Measurements from ENCODE around the gene SFSWAP. TPM values are rescaled to one million over a fixed set of nuclear protein-coding genes. Genes with fewer than 3 reads are reported as not detected.
"Not testable (repeated sequence)": the region's sequence is repeated elsewhere in the genome, so short reads cannot be mapped to it uniquely, and the experiment has no call there.

Gene SFSWAP
- total and polyA plus RNA-seq, 12 donors, result 14.0 to 94.0 (median 29.1) TPM

- no peak overlapping the region for H3K27ac ChIP-seq
- 73 to 89% (median 75%) methylated on average over 10 to 15 of the region's 15 CpGs for whole genome bisulfite sequencing, 4 donors
- no peaks in the 10 kb centered on the region for H3K9me3 ChIP-seq (replicated peaks in 1 of 3)
- no peak overlapping the region for H3K4me3 ChIP-seq
- no peaks in the 10 kb centered on the region for H3K27me3 ChIP-seq
- TF ChIP-seq CTCF (IDR thresholded peaks at IDR 0.05), result no peak
- TF ChIP-seq POLR2A (IDR thresholded peaks at IDR 0.05), result no peak
- DNase-seq, result no peak
- intact Hi-C loops (cut with DNase I), result no loop called here
- no peaks in the 10 kb centered on the region for H3K36me3 ChIP-seq (replicated peaks in 1 of 2)
- no peaks in the 10 kb centered on the region for H3K4me1 ChIP-seq (replicated peaks in 1 of 2)
Observed at GRCh38 chr12:131677699-131678098, 33.2 kb upstream of the SFSWAP start.

GRCh38 chr12:131678389-131679181 is 32.3 kb upstream of the SFSWAP start:
- H3K4me1 ChIP-seq (replicated peaks in 1 of 2); H3K4me3 ChIP-seq; DNase-seq; H3K36me3 ChIP-seq (replicated peaks in 1 of 2); intact Hi-C loops (cut with DNase I); H3K27ac ChIP-seq; H3K27me3 ChIP-seq; H3K9me3 ChIP-seq (replicated peaks in 1 of 3): not testable (repeated sequence)
- WGBS, 4 donors, result 73 to 87% (median 77%) methylated on average over 14 to 28 of the region's 29 CpGs

GRCh38 chr12:131679186-131679585 is 31.7 kb upstream of the SFSWAP start:
- H3K27me3 ChIP-seq; DNase-seq; H3K27ac ChIP-seq; H3K9me3 ChIP-seq (replicated peaks in 1 of 3); H3K4me1 ChIP-seq (replicated peaks in 1 of 2); intact Hi-C loops (cut with DNase I); H3K36me3 ChIP-seq (replicated peaks in 1 of 2); H3K4me3 ChIP-seq: not testable (repeated sequence)
- 63 to 76% (median 74%) methylated on average over 3 to 7 of the region's 16 CpGs; no CpG with 5 or more reads in 1 of the 4 donors for WGBS, 4 donors

GRCh38 chr12:131679816-131680215 is 31.1 kb upstream of the SFSWAP start:
- 52 to 70% methylated on average over 2 to 13 of the region's 23 CpGs; no CpG with 5 or more reads in 2 of the 4 donors for WGBS, 4 donors
- H3K27ac ChIP-seq; H3K4me3 ChIP-seq; H3K36me3 ChIP-seq (replicated peaks in 1 of 2); H3K4me1 ChIP-seq (replicated peaks in 1 of 2); H3K27me3 ChIP-seq; H3K9me3 ChIP-seq (replicated peaks in 1 of 3); DNase-seq; intact Hi-C loops (cut with DNase I): not testable (repeated sequence)

- H3K4me1 ChIP-seq (replicated peaks in 1 of 2); intact Hi-C loops (cut with DNase I); DNase-seq; H3K9me3 ChIP-seq (replicated peaks in 1 of 3); H3K4me3 ChIP-seq; H3K27me3 ChIP-seq; H3K27ac ChIP-seq; H3K36me3 ChIP-seq (replicated peaks in 1 of 2): not testable (repeated sequence)
- WGBS, 4 donors, result 61 to 71% (median 66%) methylated on average over 5 to 15 of the region's 18 CpGs
Observed at GRCh38 chr12:131680392-131681256, 30.3 kb upstream of the SFSWAP start.

GRCh38 chr12:131681257-131681620 is 29.7 kb upstream of the SFSWAP start:
- DNase-seq, result no peak
- no peaks in the 10 kb centered on the region for H3K9me3 ChIP-seq (replicated peaks in 1 of 3)
- no peaks in the 10 kb centered on the region for H3K36me3 ChIP-seq (replicated peaks in 1 of 2)
- TF ChIP-seq POLR2A (IDR thresholded peaks at IDR 0.05) (no peak), CTCF (IDR thresholded peaks at IDR 0.05) (no peak)
- no peak overlapping the region for H3K27ac ChIP-seq
- H3K27me3 ChIP-seq, result no peaks in the 10 kb centered on the region
- H3K4me3 ChIP-seq, result no peak overlapping the region
- 68 to 83% (median 72%) methylated on average over 5 of the region's 5 CpGs for WGBS, 4 donors
- intact Hi-C loops (cut with DNase I), result no loop called here
- no peaks in the 10 kb centered on the region for H3K4me1 ChIP-seq (replicated peaks in 1 of 2)

GRCh38 chr12:131681746-131682509 is 29.0 kb upstream of the SFSWAP start:
- DNase-seq, result peak in 4 of 7 donors; percentile 28 to 63 (median 35)
- H3K27ac ChIP-seq; H3K36me3 ChIP-seq (replicated peaks in 1 of 2); intact Hi-C loops (cut with DNase I); H3K4me1 ChIP-seq (replicated peaks in 1 of 2); H3K4me3 ChIP-seq; H3K9me3 ChIP-seq (replicated peaks in 1 of 3); H3K27me3 ChIP-seq: not testable (repeated sequence)
- 24 to 61% (median 40%) methylated on average over 3 to 24 of the region's 25 CpGs for WGBS, 4 donors

Measured in adrenal gland (tissue), 12 donors.